MCF 10A (cell line): Measurements from ENCODE around the gene ACOD1. TPM values are rescaled to one million over a fixed set of nuclear protein-coding genes. Genes with fewer than 3 reads are reported as not detected.
A peak's percentile ranks its signal among the peaks of the same experiment; 100 is the strongest.

Source experiments
- BruUV-seq: library from RNA; stranded (reverse); fragments of 400-500 nt; replicated peaks from 2 replicates; lab custom pipeline; 2021; lab: Mats Ljungman, UMichigan
- CTCF ChIA-PET: fragments of 300-600 bp; sonication (Branson Sonifier 250); formaldehyde crosslinking; extraction: SDS; loops from one replicate; lab custom pipeline; 2021; ENCODE audit warnings: antibody characterized with exemption, inconsistent platforms; lab: Yijun Ruan, JAX
- POLR2A ChIA-PET: fragments of 300-600, 350-650 bp; sonication (Branson Sonifier 250); formaldehyde crosslinking; extraction: SDS; loops from one replicate; lab custom pipeline; 2020; ENCODE audit warnings: antibody characterized with exemption, inconsistent platforms; lab: Yijun Ruan, JAX
- DNase-seq: peaks from one replicate; pipeline ENCODE4 v3.0.0-alpha.2; 2018; ENCODE audit not compliant: unreplicated experiment
- H3K27ac Mint-ChIP-seq: one replicate; pipeline ENCODE4 v1.8.0; 2022; ENCODE audit warnings: mild to moderate bottlenecking, low read depth, mixed read lengths; ENCODE audit not compliant: unreplicated experiment
- H3K27me3 Mint-ChIP-seq: one replicate; pipeline ENCODE4 v1.8.0; 2022; ENCODE audit warnings: mixed read lengths; ENCODE audit not compliant: insufficient read depth, unreplicated experiment
- H3K36me3 Mint-ChIP-seq: one replicate; pipeline ENCODE4 v1.8.0; 2022; ENCODE audit warnings: mild to moderate bottlenecking, moderate library complexity, mixed read lengths; ENCODE audit not compliant: insufficient read depth, unreplicated experiment
- H3K4me1 Mint-ChIP-seq: one replicate; pipeline ENCODE4 v1.8.0; 2022; ENCODE audit warnings: mixed read lengths; ENCODE audit not compliant: insufficient read depth, unreplicated experiment
- H3K4me3 Mint-ChIP-seq: one replicate; pipeline ENCODE4 v1.8.0; 2022; ENCODE audit warnings: mild to moderate bottlenecking, moderate library complexity, mixed read lengths; ENCODE audit not compliant: unreplicated experiment
- H3K9me3 Mint-ChIP-seq: one replicate; pipeline ENCODE4 v1.8.0; 2022; ENCODE audit warnings: mixed read lengths; ENCODE audit not compliant: unreplicated experiment
- intact Hi-C: fragments of 100-400 bp; cut with micrococcal nuclease; formaldehyde crosslinking; loops from 2 replicates; pipeline ENCODE4 v1.14.1; 2022
- total RNA-seq: library from RNA; stranded (reverse); gene quantifications from 2 replicates; pipeline ENCODE4 v1.2.3, GENCODE V29; 2022
- TF ChIP-seq, protein P1 (sequence below): fragments of 200-600 bp; IDR thresholded peaks from one replicate; pipeline ENCODE4 v1.8.0; 2022; ENCODE audit warnings: antibody characterized with exemption, mild to moderate bottlenecking; ENCODE audit not compliant: unreplicated experiment

ACOD1 gene
- total RNA-seq, 1 experiment from 2014 or later = not detected

DNA sequence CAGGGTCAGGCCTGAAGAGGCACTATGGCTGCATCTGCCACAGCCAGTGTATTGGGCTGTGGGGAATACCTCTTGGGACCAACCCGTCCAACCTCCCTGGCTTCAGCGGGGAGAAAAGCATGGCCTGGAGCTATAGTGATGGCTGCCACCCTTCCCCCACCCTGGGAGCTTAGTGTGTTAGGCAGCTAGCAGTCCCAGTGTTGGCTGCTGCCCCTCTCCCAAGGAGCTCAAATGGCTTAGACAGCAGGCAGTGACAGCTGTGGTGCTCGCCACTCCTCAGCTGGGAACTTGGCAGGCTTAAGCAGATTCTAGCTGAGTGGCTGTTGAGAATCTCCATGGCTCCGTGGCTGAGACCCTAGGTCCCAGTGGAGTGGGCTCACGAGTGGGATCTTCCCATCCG lies 19.7 kb downstream of the ACOD1 start:
- ChIA-PET POLR2A (interaction anchor here (0.6 kb wide), 1 partner anchor 24 kb away, joined by 3 read pairs; the partner anchor contains the start of gene CLN5), CTCF (interaction anchor here (0.7 to 1.1 kb wide), 3 partner anchors 9 to 300 kb away, joined by 3 to 4 read pairs (median 3); no protein-coding TSS in a partner anchor)
- no peak overlapping the region for H3K4me3 Mint-ChIP-seq

DNA sequence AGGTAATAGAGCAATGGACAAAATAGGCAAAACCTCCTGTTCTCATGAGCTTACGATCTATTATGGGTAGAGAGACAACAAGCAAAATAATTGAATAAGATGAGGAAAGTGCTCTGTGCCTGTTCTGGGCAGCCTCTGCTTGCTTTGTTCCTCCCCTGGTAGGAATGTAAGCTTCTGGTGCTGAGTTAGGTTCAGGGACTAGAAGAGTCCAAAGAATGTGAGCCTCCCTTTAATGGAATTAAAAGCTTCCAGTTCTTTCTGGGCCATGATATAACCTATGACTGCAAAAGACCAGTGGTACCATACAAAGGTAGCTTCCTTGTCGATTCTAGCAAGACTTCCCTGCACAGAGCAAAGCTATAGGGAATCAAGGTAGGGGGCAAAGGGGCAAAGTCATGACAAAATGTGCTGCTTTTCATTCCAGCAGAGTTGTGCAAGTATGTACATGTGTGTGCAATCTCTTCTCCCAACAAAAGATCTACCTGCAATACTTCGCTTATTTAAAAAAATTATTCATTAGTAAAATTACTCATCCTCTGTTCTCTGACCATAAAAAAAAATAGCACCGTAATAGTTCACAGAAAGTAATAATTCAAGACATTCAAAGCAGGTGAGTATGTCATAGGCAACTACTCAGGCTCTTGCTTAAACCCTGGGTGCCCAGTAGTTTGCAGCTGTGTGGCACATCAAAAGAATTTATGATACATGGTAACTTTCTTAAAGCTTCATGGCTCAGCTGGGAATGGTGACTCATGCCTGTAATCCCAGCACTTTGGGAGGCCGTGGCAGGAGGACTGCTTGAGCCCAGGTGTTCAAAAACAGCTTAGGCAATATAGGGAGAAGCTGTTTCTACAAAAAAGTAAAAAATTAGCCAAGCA lies 21.4 kb downstream of the ACOD1 start:
- Mint-ChIP-seq H3K36me3 (peaks cover 5% of the 10 kb centered on the region), H3K9me3 (no peaks in the 10 kb centered on the region), H3K27ac (peak overlapping the region; percentile 65), H3K27me3 (no peaks in the 10 kb centered on the region), H3K4me3 (no peak overlapping the region), H3K4me1 (peaks cover 20% of the 10 kb centered on the region)
- intact Hi-C loops = no loop called here
- POLR2A ChIA-PET = interaction anchor here (0.5 to 3.1 kb wide), 17 partner anchors 9 to 1265 kb away, joined by 3 to 31 read pairs (median 4); partner anchors contain the start of genes CLN5 and FBXL3
- BruUV-seq = no TSS peak
- peak; percentile 77 for DNase-seq
- TF ChIP-seq, protein P1, sequence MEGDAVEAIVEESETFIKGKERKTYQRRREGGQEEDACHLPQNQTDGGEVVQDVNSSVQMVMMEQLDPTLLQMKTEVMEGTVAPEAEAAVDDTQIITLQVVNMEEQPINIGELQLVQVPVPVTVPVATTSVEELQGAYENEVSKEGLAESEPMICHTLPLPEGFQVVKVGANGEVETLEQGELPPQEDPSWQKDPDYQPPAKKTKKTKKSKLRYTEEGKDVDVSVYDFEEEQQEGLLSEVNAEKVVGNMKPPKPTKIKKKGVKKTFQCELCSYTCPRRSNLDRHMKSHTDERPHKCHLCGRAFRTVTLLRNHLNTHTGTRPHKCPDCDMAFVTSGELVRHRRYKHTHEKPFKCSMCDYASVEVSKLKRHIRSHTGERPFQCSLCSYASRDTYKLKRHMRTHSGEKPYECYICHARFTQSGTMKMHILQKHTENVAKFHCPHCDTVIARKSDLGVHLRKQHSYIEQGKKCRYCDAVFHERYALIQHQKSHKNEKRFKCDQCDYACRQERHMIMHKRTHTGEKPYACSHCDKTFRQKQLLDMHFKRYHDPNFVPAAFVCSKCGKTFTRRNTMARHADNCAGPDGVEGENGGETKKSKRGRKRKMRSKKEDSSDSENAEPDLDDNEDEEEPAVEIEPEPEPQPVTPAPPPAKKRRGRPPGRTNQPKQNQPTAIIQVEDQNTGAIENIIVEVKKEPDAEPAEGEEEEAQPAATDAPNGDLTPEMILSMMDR = no peak
- CTCF ChIA-PET = interaction anchor here (0.5 to 3.6 kb wide), 11 partner anchors 11 to 1539 kb away, joined by 3 to 48 read pairs (median 3); no protein-coding TSS in a partner anchor

More for the DNA sequence above, 19.7 kb downstream of the ACOD1 start:
- peaks cover 20% of the 10 kb centered on the region for H3K4me1 Mint-ChIP-seq
- TF ChIP-seq, protein P1 = no peak
- BruUV-seq = no TSS peak
- no peaks in the 10 kb centered on the region for H3K9me3 Mint-ChIP-seq
- H3K36me3 Mint-ChIP-seq = no peaks in the 10 kb centered on the region
- intact Hi-C loops = no loop called here
- no peak overlapping the region for H3K27ac Mint-ChIP-seq
- no peak for DNase-seq
- no peaks in the 10 kb centered on the region for H3K27me3 Mint-ChIP-seq

DNA sequence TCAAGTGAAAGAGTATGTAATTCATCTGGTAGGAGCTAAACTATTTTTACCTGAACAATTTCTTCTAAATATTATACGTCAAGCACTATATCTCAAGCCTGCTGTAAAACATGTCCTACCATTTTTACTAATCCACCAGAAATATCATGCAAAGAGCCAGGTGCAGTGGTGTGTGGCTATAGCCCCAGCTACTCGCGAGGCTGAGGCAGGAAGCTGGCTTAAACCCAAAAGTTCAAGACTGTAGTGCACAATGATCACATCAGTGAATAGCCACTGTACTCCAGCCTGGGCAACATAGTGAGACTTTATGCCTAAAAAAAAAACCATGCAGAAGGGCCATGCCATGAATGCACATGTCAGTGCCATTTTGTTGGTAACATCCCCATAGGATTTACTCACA lies 22.9 kb downstream of the ACOD1 start:
- Mint-ChIP-seq H3K4me3 (no peak overlapping the region), H3K4me1 (peaks cover 20% of the 10 kb centered on the region), H3K27me3 (no peaks in the 10 kb centered on the region), H3K9me3 (no peaks in the 10 kb centered on the region), H3K36me3 (peaks cover 6% of the 10 kb centered on the region), H3K27ac (no peak overlapping the region)
- CTCF ChIA-PET = interaction anchor here (0.6 to 3.6 kb wide), 7 partner anchors 9 to 1101 kb away, joined by 3 to 48 read pairs (median 5); partner anchors contain the start of gene KCTD12
- DNase-seq = no peak
- TF ChIP-seq, protein P1 = no peak
- POLR2A ChIA-PET = interaction anchor here (2.0 to 3.1 kb wide), 2 partner anchors 21 to 56 kb away, joined by 5 to 31 read pairs; partner anchors contain the start of genes CLN5 and FBXL3
- no TSS peak for BruUV-seq
- intact Hi-C loops = no loop called here
